HG03159 (cell line): ENCODE data around the gene TRAPPC12.

ENCODE experiments used
- ATAC-seq: cut with Tn5 transposase; IDR thresholded peaks from one replicate; pipeline ENCODE4 v1.9.1; 2021; ENCODE audit warnings: mild to moderate bottlenecking, moderate library complexity; ENCODE audit not compliant: unreplicated experiment

Gene TRAPPC12

GRCh38 chr2:3465844-3466481, 86.5 kb downstream of the TRAPPC12 start:
- ATAC-seq, result no peak

GRCh38 chr2:3466482-3466863, 87.0 kb downstream of the TRAPPC12 start:
- no peak for ATAC-seq

GRCh38 chr2:3466966-3467365, 87.5 kb downstream of the TRAPPC12 start:
- ATAC-seq, result no peak

GRCh38 chr2:3467654-3468053, 88.2 kb downstream of the TRAPPC12 start:
- ATAC-seq, result no peak

GRCh38 chr2:3468296-3468988, 88.9 kb downstream of the TRAPPC12 start:
- no peak for ATAC-seq

- no peak for ATAC-seq
Observed at GRCh38 chr2:3469486-3469885, 90.0 kb downstream of the TRAPPC12 start.

GRCh38 chr2:3470166-3470651, 90.7 kb downstream of the TRAPPC12 start:
- no peak for ATAC-seq

- ATAC-seq, result no peak
Observed at GRCh38 chr2:3470856-3471737, 91.6 kb downstream of the TRAPPC12 start.

- ATAC-seq, result no peak
Observed at GRCh38 chr2:3472296-3472695, 92.8 kb downstream of the TRAPPC12 start.

- ATAC-seq, result no peak
Observed at GRCh38 chr2:3472966-3473365, 93.5 kb downstream of the TRAPPC12 start.

GRCh38 chr2:3475771-3476170, 96.3 kb downstream of the TRAPPC12 start:
- no peak for ATAC-seq

GRCh38 chr2:3476321-3476984, 97.0 kb downstream of the TRAPPC12 start:
- no peak for ATAC-seq

- no peak for ATAC-seq
Observed at GRCh38 chr2:3476985-3477327, 97.5 kb downstream of the TRAPPC12 start.

- ATAC-seq, result no peak
Observed at GRCh38 chr2:3478846-3479385, 99.4 kb downstream of the TRAPPC12 start.

- ATAC-seq, result no peak
Observed at GRCh38 chr2:3479430-3480320, 100.2 kb downstream of the TRAPPC12 start.

GRCh38 chr2:3480352-3481010, 101.0 kb downstream of the TRAPPC12 start:
- no peak for ATAC-seq

- ATAC-seq, result no peak
Observed at GRCh38 chr2:3481011-3481400, 101.5 kb downstream of the TRAPPC12 start.

GRCh38 chr2:3481736-3482362, 102.4 kb downstream of the TRAPPC12 start:
- ATAC-seq, result no peak

- ATAC-seq, result no peak
Observed at GRCh38 chr2:3482363-3482821, 102.9 kb downstream of the TRAPPC12 start.
